Testis (tissue), 2 donors: ENCODE measurements around the gene TBXA2R.

ENCODE experiments used
- POLR2A ChIP-seq: fragments of 450-650 bp; IDR thresholded peaks from one replicate; pipeline ENCODE4 v1.6.1; 2017; ENCODE audit warnings: antibody characterized with exemption, mild to moderate bottlenecking, moderate library complexity
- TF ChIP-seq, protein P1 (sequence below), 3 experiments: fragments of 450-650 bp in 2 of 3; fragments of 200-600 bp in 1 of 3; sonication (generic) in 1 of 3; IDR thresholded peaks; one replicate each; pipeline ENCODE4 v1.5.1; 2016 to 2019; ENCODE audit warnings: antibody characterized with exemption in 3 of 3, mild to moderate bottlenecking in 2 of 3, moderate library complexity in 1 of 3

DNA sequence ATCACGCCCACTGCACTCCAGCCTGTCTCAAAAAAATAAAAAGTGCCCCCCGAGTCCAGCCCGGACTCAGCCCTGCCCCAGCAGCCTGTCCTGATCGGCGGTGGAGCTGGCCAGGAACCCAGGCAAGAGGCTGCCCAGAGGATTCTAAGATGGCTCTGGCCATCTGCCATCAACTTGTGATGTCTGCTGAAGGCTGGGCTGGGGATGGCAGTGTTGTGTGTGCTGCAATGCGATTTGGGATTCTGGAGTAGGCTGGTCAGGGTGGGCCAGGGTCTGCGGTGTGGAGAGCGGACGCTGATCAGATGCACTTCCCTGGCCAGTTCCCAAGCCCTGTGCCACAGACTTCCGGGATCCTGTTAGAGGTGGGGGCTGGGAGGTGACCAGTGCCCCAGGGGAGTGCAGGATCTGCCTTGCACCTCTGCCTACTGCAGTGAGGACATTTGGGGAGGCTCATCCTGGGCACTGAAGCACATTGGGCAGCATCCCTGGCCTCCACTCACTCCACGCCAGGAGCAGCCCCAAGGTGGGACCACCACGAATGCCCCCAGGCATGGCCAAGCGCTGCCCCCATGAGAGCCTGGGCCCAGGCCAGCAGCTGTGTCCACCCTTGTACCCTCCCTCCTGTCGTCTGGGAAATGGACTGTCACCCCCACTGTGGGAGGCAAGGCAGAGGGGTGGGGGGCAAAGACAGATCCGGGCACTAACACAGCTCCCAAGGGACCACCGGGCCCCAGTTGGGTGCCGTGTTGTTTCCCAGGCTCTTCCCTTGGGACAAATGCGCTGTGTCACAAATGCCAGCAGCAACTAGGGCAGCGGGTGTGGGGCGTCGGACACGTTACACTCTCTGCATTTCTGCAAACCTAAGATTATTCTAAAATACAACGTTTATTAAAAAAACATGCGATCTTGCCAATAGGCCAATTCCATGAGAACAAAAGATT lies 3.4 kb upstream of the TBXA2R start:
- TF ChIP-seq, protein P1, sequence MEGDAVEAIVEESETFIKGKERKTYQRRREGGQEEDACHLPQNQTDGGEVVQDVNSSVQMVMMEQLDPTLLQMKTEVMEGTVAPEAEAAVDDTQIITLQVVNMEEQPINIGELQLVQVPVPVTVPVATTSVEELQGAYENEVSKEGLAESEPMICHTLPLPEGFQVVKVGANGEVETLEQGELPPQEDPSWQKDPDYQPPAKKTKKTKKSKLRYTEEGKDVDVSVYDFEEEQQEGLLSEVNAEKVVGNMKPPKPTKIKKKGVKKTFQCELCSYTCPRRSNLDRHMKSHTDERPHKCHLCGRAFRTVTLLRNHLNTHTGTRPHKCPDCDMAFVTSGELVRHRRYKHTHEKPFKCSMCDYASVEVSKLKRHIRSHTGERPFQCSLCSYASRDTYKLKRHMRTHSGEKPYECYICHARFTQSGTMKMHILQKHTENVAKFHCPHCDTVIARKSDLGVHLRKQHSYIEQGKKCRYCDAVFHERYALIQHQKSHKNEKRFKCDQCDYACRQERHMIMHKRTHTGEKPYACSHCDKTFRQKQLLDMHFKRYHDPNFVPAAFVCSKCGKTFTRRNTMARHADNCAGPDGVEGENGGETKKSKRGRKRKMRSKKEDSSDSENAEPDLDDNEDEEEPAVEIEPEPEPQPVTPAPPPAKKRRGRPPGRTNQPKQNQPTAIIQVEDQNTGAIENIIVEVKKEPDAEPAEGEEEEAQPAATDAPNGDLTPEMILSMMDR (IDR thresholded peaks at IDR 0.05), result no peak
- TF ChIP-seq POLR2A, result no peak
